Prostate gland (tissue), 2 donors: ENCODE measurements around the gene GNPTAB.

Experiments used
- CTCF ChIP-seq, 4 experiments: fragments of 200-600 bp in 2 of 4; fragments of 450-650 bp in 2 of 4; sonication (generic) in 2 of 4; IDR thresholded peaks; 1 replicate in 3 of 4; 2 replicates in 1 of 4; pipeline ENCODE4 v1.5.1; 2016 to 2019; ENCODE audit warnings: antibody characterized with exemption in 4 of 4, mild to moderate bottlenecking in 2 of 4, moderate library complexity in 2 of 4
- POLR2A ChIP-seq: fragments of 450-650 bp; IDR thresholded peaks from one replicate; pipeline ENCODE4 v1.6.1; 2016; ENCODE audit warnings: antibody characterized with exemption, mild to moderate bottlenecking
- POLR2AphosphoS5 ChIP-seq: sonication (generic); formaldehyde crosslinking; IDR thresholded peaks from one replicate; pipeline ENCODE4 v1.6.1; 2017; ENCODE audit warnings: antibody characterized with exemption

GRCh38 chr12:101750152-101750551, 80.6 kb downstream of the GNPTAB start:
- TF ChIP-seq POLR2A (no peak), CTCF (IDR thresholded peaks at IDR 0.05) (no peak), POLR2AphosphoS5 (no peak)
